HCT116 (cell line): ENCODE results near the gene RARB. TPM values are rescaled to one million over a fixed set of nuclear protein-coding genes. Genes with fewer than 3 reads are reported as not detected.

Experiments
- ATAC-seq: fragments of 200-7000 bp; cut with Tn5 transposase; 2 replicates; pipeline ENCODE4 v1.9.1; 2020; ENCODE audit warnings: mild to moderate bottlenecking, moderate library complexity
- BruUV-seq: library from RNA; stranded (reverse); fragments of 400-500 nt; replicated peaks from 2 replicates; lab custom pipeline; 2021; lab: Mats Ljungman, UMichigan
- CTCF ChIA-PET: fragments of 300-600 bp; sonication (Branson Sonifier 250); formaldehyde crosslinking; loops from one replicate; lab custom pipeline; 2021; ENCODE audit warnings: antibody characterized with exemption; lab: Charles Lee
- POLR2A ChIA-PET: fragments of 300-600, 350-600 bp; sonication (Branson Sonifier 250); formaldehyde crosslinking; loops from one replicate; lab custom pipeline; 2021; ENCODE audit warnings: antibody characterized with exemption; lab: Charles Lee
- RAD21 ChIA-PET, 2 experiments: fragments of 300-600 bp; sonication (Branson Sonifier 250); formaldehyde crosslinking; loops; one replicate each; lab custom pipeline; 2023; ENCODE audit warnings: low total read pairs in 2 of 2; ENCODE audit not compliant: uncharacterized antibody in 2 of 2, unreplicated experiment in 2 of 2, low non-redundant PET in 1 of 2; lab: Charles Lee
- DNase-seq: peaks from one replicate; pipeline ENCODE4 v3.0.0-alpha.2; 2010; ENCODE audit warnings: low read depth, low spot score
- H2AFZ ChIP-seq: fragments of 200-600 bp; shearing (Covaris generic), sonication (generic); 2 replicates; pipeline ENCODE4 v1.6.1; 2017; ENCODE audit warnings: low read depth, mixed run types, mixed read lengths, antibody characterized with exemption, low read length; ENCODE audit not compliant: poor library complexity, severe bottlenecking
- H3K27ac ChIP-seq: 2 replicates; pipeline ENCODE4 v1.5.1; 2012; ENCODE audit warnings: low read depth, low read length
- H3K27me3 ChIP-seq: fragments of 200-600 bp; sonication (generic); 2 replicates; pipeline ENCODE4 v1.6.1; 2016; ENCODE audit warnings: mixed run types, low read length, mixed read lengths; ENCODE audit not compliant: insufficient read depth
- H3K36me3 ChIP-seq, 2 experiments: fragments of 200-500 bp in 1 of 2; fragments of 200-600 bp in 1 of 2; sonication (Bioruptor generic) in 1 of 2; sonication (generic) in 1 of 2; 2 replicates each; pipeline versions ENCODE4 v1.5.1 to v1.6.1; 2014 to 2016; ENCODE audit warnings: low read length in 2 of 2, inconsistent platforms in 1 of 2, mixed read lengths in 1 of 2, mixed run types in 1 of 2; ENCODE audit not compliant: insufficient read depth in 2 of 2, control insufficient read depth in 1 of 2
- H3K4me1 ChIP-seq, 2 experiments: fragments of 200-600 bp in 1 of 2; sonication (generic) in 1 of 2; 2 replicates each; pipeline versions ENCODE4 v1.5.1 to v1.6.1; 2012 to 2017; ENCODE audit warnings: low read length in 2 of 2, inconsistent platforms in 1 of 2, mild to moderate bottlenecking in 1 of 2, mixed read lengths in 1 of 2, mixed run types in 1 of 2, moderate library complexity in 1 of 2; ENCODE audit not compliant: insufficient read depth in 2 of 2, control insufficient read depth in 1 of 2
- H3K4me2 ChIP-seq: fragments of 200-600 bp; sonication (generic); 2 replicates; pipeline ENCODE4 v1.6.1; 2017; ENCODE audit warnings: mixed run types, low read length, mixed read lengths
- H3K4me3 ChIP-seq, 2 experiments: fragments of 200-600 bp in 1 of 2; sonication (generic) in 1 of 2; replicated peaks in 1 of 2; 2 replicates each; pipeline ENCODE4 v1.5.1; 2011 to 2016; ENCODE audit warnings: low read length in 2 of 2, control low read depth in 1 of 2, low read depth in 1 of 2, mild to moderate bottlenecking in 1 of 2, mixed read lengths in 1 of 2, mixed run types in 1 of 2
- H3K79me2 ChIP-seq: fragments of 200-600 bp; sonication (generic); 2 replicates; pipeline ENCODE4 v1.6.1; 2017; ENCODE audit warnings: mild to moderate bottlenecking, mixed run types, low read length, moderate library complexity, mixed read lengths; ENCODE audit not compliant: insufficient read depth
- H3K9ac ChIP-seq: fragments of 200-600 bp; sonication (generic); 2 replicates; pipeline ENCODE4 v1.6.1; 2016; ENCODE audit warnings: low read length, mixed read lengths
- H3K9me2 ChIP-seq: fragments of 200-600 bp; sonication (generic), shearing (Covaris generic); 2 replicates; pipeline ENCODE4 v1.6.1; 2017; ENCODE audit warnings: mixed run types, mild to moderate bottlenecking, moderate library complexity; ENCODE audit not compliant: insufficient read depth
- H3K9me3 ChIP-seq, 2 experiments: fragments of 200-500 bp in 1 of 2; fragments of 200-600 bp in 1 of 2; sonication (Bioruptor generic) in 1 of 2; sonication (generic) in 1 of 2; 2 replicates each; pipeline ENCODE4 v1.6.1; 2014 to 2017; ENCODE audit warnings: low read length in 2 of 2, mixed read lengths in 2 of 2, inconsistent platforms in 1 of 2, low read depth in 1 of 2, mild to moderate bottlenecking in 1 of 2, mixed run types in 1 of 2, moderate library complexity in 1 of 2; ENCODE audit not compliant: control insufficient read depth in 1 of 2, insufficient read depth in 1 of 2
- H4K20me1 ChIP-seq: fragments of 200-600 bp; sonication (generic), shearing (Covaris generic); 2 replicates; pipeline ENCODE4 v1.6.1; 2017; ENCODE audit warnings: mixed run types, mild to moderate bottlenecking, moderate library complexity; ENCODE audit not compliant: insufficient read depth
- CBX3 ChIP-seq: IDR thresholded peaks from 2 replicates; pipeline ENCODE4 v1.6.1; 2012; ENCODE audit warnings: low read depth
- CEBPB ChIP-seq: IDR thresholded peaks from 2 replicates; pipeline ENCODE4 v1.6.1; 2012; ENCODE audit warnings: low read depth
- ELF1 ChIP-seq: IDR thresholded peaks from 2 replicates; pipeline ENCODE4 v1.6.1; 2012; ENCODE audit warnings: low read depth, borderline replicate concordance
- EZH2phosphoT487 ChIP-seq: fragments of 200-600 bp; IDR thresholded peaks from 2 replicates; pipeline ENCODE4 v1.6.1; 2018; ENCODE audit warnings: antibody characterized with exemption, borderline replicate concordance
- FOSL1 ChIP-seq: IDR thresholded peaks from 2 replicates; pipeline ENCODE4 v1.6.1; 2012; ENCODE audit warnings: low read depth
- JUND ChIP-seq: IDR thresholded peaks from 2 replicates; pipeline ENCODE4 v1.6.1; 2012
- POLR2AphosphoS5 ChIP-seq: IDR thresholded peaks from 2 replicates; pipeline ENCODE4 v1.6.1; 2011; ENCODE audit warnings: mild to moderate bottlenecking, low read depth, low read length, moderate library complexity
- RAD21 ChIP-seq: IDR thresholded peaks from 2 replicates; pipeline ENCODE4 v1.6.1; 2012; ENCODE audit warnings: low read depth, mild to moderate bottlenecking
- SIN3A ChIP-seq: IDR thresholded peaks from 2 replicates; pipeline ENCODE4 v1.6.1; 2012; ENCODE audit warnings: low read depth
- SRF ChIP-seq: IDR thresholded peaks from 2 replicates; pipeline ENCODE4 v1.6.1; 2012; ENCODE audit warnings: low read depth
- YY1 ChIP-seq: IDR thresholded peaks from 2 replicates; pipeline ENCODE4 v1.6.1; 2011; ENCODE audit warnings: low read length, low read depth, moderate library complexity, mild to moderate bottlenecking; ENCODE audit not compliant: insufficient replicate concordance; ENCODE audit errors: extremely low read depth
- ZBTB33 ChIP-seq: IDR thresholded peaks from 2 replicates; pipeline ENCODE4 v1.6.1; 2011; ENCODE audit warnings: mild to moderate bottlenecking, low read length, moderate library complexity; ENCODE audit not compliant: insufficient replicate concordance; ENCODE audit errors: extremely low read depth
- intact Hi-C: fragments of 100-400 bp; cut with micrococcal nuclease; formaldehyde crosslinking; loops from 2 replicates; pipeline ENCODE4 v1.10.0; 2022
- total RNA-seq: library from RNA; stranded (reverse); gene quantifications from one replicate; pipeline ENCODE4 v1.2.1, GENCODE V29; 2021; ENCODE audit not compliant: unreplicated experiment
- TF ChIP-seq, protein P1 (sequence below), 3 experiments: fragments of 200-600 bp in 1 of 3; sonication (generic) in 1 of 3; IDR thresholded peaks in 2 of 3; conservative IDR thresholded peaks in 1 of 3; 2 replicates each; pipeline ENCODE4 v1.5.1; 2012 to 2017; ENCODE audit warnings: low read depth in 2 of 3, low read length in 2 of 3, antibody characterized with exemption in 1 of 3, borderline replicate concordance in 1 of 3, control low read depth in 1 of 3, mild to moderate bottlenecking in 1 of 3, mixed read lengths in 1 of 3, mixed run types in 1 of 3, moderate library complexity in 1 of 3; ENCODE audit not compliant: insufficient read depth in 1 of 3
- TF ChIP-seq, protein P2 (sequence below): IDR thresholded peaks from 2 replicates; pipeline ENCODE4 v1.6.1; 2012

The RARB gene
- total RNA-seq, 1 experiment from 2014 or later, result not detected

DNA sequence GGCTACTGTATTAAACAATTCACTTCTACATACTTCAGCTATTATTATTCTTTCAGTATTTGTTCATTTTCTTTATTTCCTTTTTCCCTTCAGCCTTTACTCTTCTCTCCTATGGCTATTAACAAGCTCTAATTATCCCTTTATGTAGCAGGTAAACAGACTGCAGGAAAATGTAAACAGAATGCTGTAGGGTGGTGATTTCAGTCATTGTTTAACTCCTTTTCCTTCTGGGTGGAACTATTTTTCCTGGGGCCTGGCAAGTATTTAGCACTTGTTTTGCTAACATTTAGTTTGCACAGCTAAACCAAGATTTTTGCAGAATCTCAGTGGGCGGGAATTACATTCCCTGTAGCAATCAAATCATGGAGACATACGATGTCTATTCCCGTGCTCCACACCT lies 14.4 kb downstream of the RARB start (continued):
- TF ChIP-seq, protein P1, sequence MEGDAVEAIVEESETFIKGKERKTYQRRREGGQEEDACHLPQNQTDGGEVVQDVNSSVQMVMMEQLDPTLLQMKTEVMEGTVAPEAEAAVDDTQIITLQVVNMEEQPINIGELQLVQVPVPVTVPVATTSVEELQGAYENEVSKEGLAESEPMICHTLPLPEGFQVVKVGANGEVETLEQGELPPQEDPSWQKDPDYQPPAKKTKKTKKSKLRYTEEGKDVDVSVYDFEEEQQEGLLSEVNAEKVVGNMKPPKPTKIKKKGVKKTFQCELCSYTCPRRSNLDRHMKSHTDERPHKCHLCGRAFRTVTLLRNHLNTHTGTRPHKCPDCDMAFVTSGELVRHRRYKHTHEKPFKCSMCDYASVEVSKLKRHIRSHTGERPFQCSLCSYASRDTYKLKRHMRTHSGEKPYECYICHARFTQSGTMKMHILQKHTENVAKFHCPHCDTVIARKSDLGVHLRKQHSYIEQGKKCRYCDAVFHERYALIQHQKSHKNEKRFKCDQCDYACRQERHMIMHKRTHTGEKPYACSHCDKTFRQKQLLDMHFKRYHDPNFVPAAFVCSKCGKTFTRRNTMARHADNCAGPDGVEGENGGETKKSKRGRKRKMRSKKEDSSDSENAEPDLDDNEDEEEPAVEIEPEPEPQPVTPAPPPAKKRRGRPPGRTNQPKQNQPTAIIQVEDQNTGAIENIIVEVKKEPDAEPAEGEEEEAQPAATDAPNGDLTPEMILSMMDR (IDR thresholded peaks at IDR 0.05 in 2 of 3, conservative IDR thresholded peaks at IDR 0.05 in 1 of 3; ENCODE audit: borderline replicate concordance in 1 of 3, insufficient read depth in 1 of 3, low read depth in 2 of 3, low read length in 2 of 3), result no peak
- no peak for TF ChIP-seq YY1
- TF ChIP-seq, protein P2, sequence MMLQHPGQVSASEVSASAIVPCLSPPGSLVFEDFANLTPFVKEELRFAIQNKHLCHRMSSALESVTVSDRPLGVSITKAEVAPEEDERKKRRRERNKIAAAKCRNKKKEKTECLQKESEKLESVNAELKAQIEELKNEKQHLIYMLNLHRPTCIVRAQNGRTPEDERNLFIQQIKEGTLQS, result no peak
- TF ChIP-seq JUND, result no peak
- TF ChIP-seq, all 23 proteins: peak for 0

- Histone ChIP-seq H3K9me2 (no peaks in the 10 kb centered on the region), H3K79me2 (no peaks in the 10 kb centered on the region), H3K36me3 (no peaks in the 10 kb centered on the region), H4K20me1 (no peaks in the 10 kb centered on the region), H3K9ac (no peak overlapping the region), H3K4me2 (no peak overlapping the region), H3K4me1 (no peaks in the 10 kb centered on the region), H3K4me3 (no peak overlapping the region), H3K27me3 (no peaks in the 10 kb centered on the region), H3K9me3 (no peaks in the 10 kb centered on the region), H3K27ac (no peak overlapping the region), H2AFZ (no peak overlapping the region)
- ChIA-PET POLR2A (no interaction called here), RAD21 (no interaction called here), CTCF (interaction anchor here (1.0 kb wide), 1 partner anchor 150 kb away, joined by 3 read pairs; no protein-coding TSS in a partner anchor)
- TF ChIP-seq EZH2phosphoT487 (no peak), SRF (no peak), ZBTB33 (no peak), SIN3A (no peak), CEBPB (no peak), ELF1 (no peak), YY1 (no peak), RAD21 (no peak), POLR2AphosphoS5 (no peak), FOSL1 (no peak), CBX3 (no peak)
- TF ChIP-seq, protein P2, result no peak
- TF ChIP-seq, protein P1 (IDR thresholded peaks at IDR 0.05 in 2 of 3, conservative IDR thresholded peaks at IDR 0.05 in 1 of 3; ENCODE audit: borderline replicate concordance in 1 of 3, insufficient read depth in 1 of 3, low read depth in 2 of 3, low read length in 2 of 3), result no peak
- intact Hi-C loops, result loop anchor here (5.0 kb wide), 1 partner anchor 148 kb away; no protein-coding TSS in a partner anchor
- ATAC-seq, result no peak
- no peak for DNase-seq
- no TSS peak for BruUV-seq
Measured at GRCh38 chr3:25444273-25444672, 16.2 kb downstream of the RARB start.
